Transverse colon (tissue), 4 donors: ENCODE measurements around the gene YIPF4. TPM values are rescaled to one million over a fixed set of nuclear protein-coding genes. Genes with fewer than 3 reads are reported as not detected.
A peak's percentile ranks its signal among the peaks of the same experiment; 100 is the strongest.
"Not testable (repeated sequence)": the region's sequence is repeated elsewhere in the genome, so short reads cannot be mapped to it uniquely, and the experiment has no call there.

Experiments used
- DNase-seq: peaks from one replicate; pipeline ENCODE4 v3.0.0-alpha.2; 2019
- H3K27ac ChIP-seq, 4 donors: fragments of 200-600 bp; sonication (generic); 2 replicates each; pipeline ENCODE4 v1.5.1; 2016 to 2018; ENCODE audit warnings: inconsistent platforms in 4 of 4
- H3K27me3 ChIP-seq: fragments of 200-600 bp; sonication (generic); 2 replicates; pipeline ENCODE4 v1.5.1; 2017; ENCODE audit warnings: inconsistent platforms
- H3K36me3 ChIP-seq, 4 donors: fragments of 200-600 bp; sonication (generic); 2 replicates each; pipeline ENCODE4 v1.5.1; 2017 to 2019; ENCODE audit warnings: inconsistent platforms in 4 of 4
- H3K4me1 ChIP-seq, 4 donors: fragments of 200-600 bp; sonication (generic); 2 replicates each; pipeline ENCODE4 v1.5.1; 2017 to 2020; ENCODE audit warnings: inconsistent platforms in 4 of 4
- H3K4me3 ChIP-seq, 4 donors: fragments of 200-600 bp; sonication (generic); 1 replicate in 1 of 4; 2 replicates in 3 of 4; pipeline versions ENCODE4 v1.5.1 to v1.6.1; 2017 to 2019; ENCODE audit warnings: inconsistent platforms in 4 of 4
- H3K9me3 ChIP-seq, 2 donors: fragments of 200-600 bp; sonication (generic); 2 replicates each; pipeline ENCODE4 v1.5.1; 2017 to 2019; ENCODE audit warnings: inconsistent platforms in 2 of 2
- CTCF ChIP-seq, 5 experiments: fragments of 200-600 bp in 3 of 5; fragments of 450-650 bp in 2 of 5; sonication (generic) in 3 of 5; IDR thresholded peaks; 1 replicate in 2 of 5; 2 replicates in 3 of 5; pipeline ENCODE4 v1.5.1; 2016 to 2017; ENCODE audit warnings: antibody characterized with exemption in 5 of 5, inconsistent platforms in 3 of 5, mild to moderate bottlenecking in 2 of 5, moderate library complexity in 1 of 5
- EP300 ChIP-seq: sonication (generic); formaldehyde crosslinking; IDR thresholded peaks from one replicate; pipeline ENCODE4 v1.6.1; 2017; ENCODE audit warnings: antibody characterized with exemption, low read depth
- POLR2A ChIP-seq: fragments of 450-650 bp; IDR thresholded peaks from one replicate; pipeline ENCODE4 v1.6.1; 2016; ENCODE audit warnings: antibody characterized with exemption, mild to moderate bottlenecking, moderate library complexity
- POLR2AphosphoS5 ChIP-seq, 3 donors: sonication (generic); formaldehyde crosslinking; IDR thresholded peaks; one replicate each; pipeline ENCODE4 v1.6.1; 2016; ENCODE audit warnings: antibody characterized with exemption in 3 of 3
- whole genome bisulfite sequencing, 2 donors: methylation state at CpG; one replicate each; pipeline ENCODE4 v1.1.5; 2018; ENCODE audit warnings: low coverage in 1 of 2; 5-methylcytosine and 5-hydroxymethylcytosine counted together
- in situ Hi-C, 4 donors: fragments of 200-750 bp; cut with MboI; loops; one replicate each; pipeline versions ENCODE4 v1.15.0 to v1.15.1; 2017; ENCODE audit warnings: low sequenced_read_pairs in 3 of 4, low pct_ligation_motif_present in 1 of 4, low pct_unique_long_range_greater_than_20kb in 1 of 4
- intact Hi-C: fragments of 100-400 bp; cut with DNase I; formaldehyde crosslinking; loops from one replicate; pipeline ENCODE4 v1.15.1; 2023; ENCODE audit warnings: low total_unique reads
- total RNA-seq, 4 donors: library from RNA; depleted of rRNA; stranded (reverse); fragments of >200 nt; gene quantifications; one replicate each; pipeline ENCODE4 v1.1.0, GENCODE V29; 2016

Gene YIPF4
- total RNA-seq, 4 donors from 2014 or later: 11.7 to 19.5 (median 16.1) TPM

- Histone ChIP-seq H3K4me3 (peak within 1 kb of the TSS; percentile 72 to 100 (median 80)), H3K27me3 (no peaks in the 10 kb centered on the region), H3K9me3 (no peaks in the 10 kb centered on the region), H3K27ac (peak within 1 kb of the TSS; percentile 93 to 100 (median 97)), H3K4me1 (peaks cover 20 to 33% (median 23%) of the 10 kb centered on the region in 4 donors), H3K36me3 (no peaks in the 10 kb centered on the region)
- peak; percentile 98 for DNase-seq
- intact Hi-C loops: no loop called here
- in situ Hi-C loops: no loop called here
- TF ChIP-seq CTCF (IDR thresholded peaks at IDR 0.05): peak in 1 of 5 experiments; percentile 31
- peak; percentile 86 to 94 (median 93) for TF ChIP-seq POLR2AphosphoS5 (IDR thresholded peaks at IDR 0.05)
- no peak for TF ChIP-seq EP300
- TF ChIP-seq POLR2A: peak; percentile 89
- 2% methylated on average over 30 of the region's 76 CpGs; no CpG with 5 or more reads in 1 of the 2 donors for WGBS, 2 donors
These were observed 79.1 kb downstream of the YIPF4 start, which contains the start of gene BIRC6 for GRCh38 chr2:32356681-32357317. Gene BIRC6 (plus strand): TSS chr2:32357023. CDS start chr2:32357162, 139 bp downstream.

- intact Hi-C loops: no loop called here
These were observed 79.8 kb downstream of the YIPF4 start for GRCh38 chr2:32357318-32358110.

GRCh38 chr2:32358111-32358482 is 80.4 kb downstream of the YIPF4 start:
- H3K4me1 ChIP-seq: peaks cover 20 to 40% (median 25%) of the 10 kb centered on the region in 4 donors
- no peaks in the 10 kb centered on the region for H3K27me3 ChIP-seq
- 1% methylated on average over 16 of the region's 16 CpGs; no CpG with 5 or more reads in 1 of the 2 donors for WGBS, 2 donors
- in situ Hi-C loops: no loop called here
- H3K4me3 ChIP-seq: peak overlapping the region; percentile 72 to 100 (median 80)
- no peak for TF ChIP-seq CTCF (IDR thresholded peaks at IDR 0.05)
- TF ChIP-seq EP300: no peak
- no peak for TF ChIP-seq POLR2A
- TF ChIP-seq POLR2AphosphoS5 (IDR thresholded peaks at IDR 0.05): no peak
- intact Hi-C loops: no loop called here
- DNase-seq: peak; percentile 17
- H3K27ac ChIP-seq: peak overlapping the region; percentile 93 to 100 (median 97)
- no peaks in the 10 kb centered on the region for H3K36me3 ChIP-seq
- no peaks in the 10 kb centered on the region for H3K9me3 ChIP-seq

More at GRCh38 chr2:32357318-32358110, 79.8 kb downstream of the YIPF4 start:
- 0% methylated on average over 53 of the region's 65 CpGs; no CpG with 5 or more reads in 1 of the 2 donors for WGBS, 2 donors
- H3K27ac ChIP-seq: peak overlapping the region; percentile 93 to 100 (median 97)
- no peaks in the 10 kb centered on the region for H3K9me3 ChIP-seq
- H3K36me3 ChIP-seq: no peaks in the 10 kb centered on the region
- H3K27me3 ChIP-seq: no peaks in the 10 kb centered on the region
- H3K4me3 ChIP-seq: peak overlapping the region; percentile 72 to 100 (median 80)
- in situ Hi-C loops: no loop called here
- DNase-seq: peak; percentile 45
- H3K4me1 ChIP-seq: peaks cover 20 to 35% (median 23%) of the 10 kb centered on the region in 4 donors
- TF ChIP-seq CTCF (IDR thresholded peaks at IDR 0.05) (no peak), POLR2A (no peak), EP300 (no peak)

- Histone ChIP-seq H3K4me3 (no peak overlapping the region), H3K9me3 (no peaks in the 10 kb centered on the region), H3K4me1 (peaks cover 23 to 59% (median 34%) of the 10 kb centered on the region in 4 donors), H3K27ac (no peak overlapping the region), H3K36me3 (no peaks in the 10 kb centered on the region), H3K27me3 (no peaks in the 10 kb centered on the region)
- intact Hi-C loops: no loop called here
- in situ Hi-C loops: no loop called here
- DNase-seq: no peak
- TF ChIP-seq EP300 (no peak), CTCF (IDR thresholded peaks at IDR 0.05) (no peak), POLR2A (no peak), POLR2AphosphoS5 (IDR thresholded peaks at IDR 0.05) (no peak)
- WGBS, 2 donors: 51 to 79% methylated on average over 4 of the region's 4 CpGs
These were observed 82.7 kb downstream of the YIPF4 start for GRCh38 chr2:32360416-32360815.

- H3K27ac ChIP-seq, DNase-seq, in situ Hi-C loops, H3K9me3 ChIP-seq, H3K4me3 ChIP-seq, H3K27me3 ChIP-seq, H3K36me3 ChIP-seq, intact Hi-C loops: not testable (repeated sequence)
- H3K4me1 ChIP-seq: peaks cover 23 to 68% (median 39%) of the 10 kb centered on the region in 4 donors
- WGBS, 2 donors: 70 to 93% methylated on average over 2 of the region's 2 CpGs
These were observed 85.3 kb downstream of the YIPF4 start for GRCh38 chr2:32362997-32363396.
